Smooth muscle cell (in vitro differentiated cells): ENCODE measurements around the gene GAS2L2. TPM values are rescaled to one million over a fixed set of nuclear protein-coding genes. Genes with fewer than 3 reads are reported as not detected.
A peak's percentile ranks its signal among the peaks of the same experiment; 100 is the strongest.

Experiments used
- DNase-seq: peaks from one replicate; lab custom pipeline; 2025; ENCODE audit not compliant: unreplicated experiment; lab: John Stamatoyannopoulos, UW
- H2AFZ ChIP-seq: fragments of 200-600 bp; sonication (generic); 2 replicates; pipeline ENCODE4 v1.6.0; 2016; ENCODE audit warnings: antibody characterized with exemption, low read depth, mild to moderate bottlenecking
- H3F3A ChIP-seq: fragments of 200-600 bp; sonication (generic); 2 replicates; pipeline ENCODE4 v1.6.0; 2017; ENCODE audit warnings: antibody characterized with exemption, low read depth
- H3K27ac ChIP-seq: fragments of 200-600 bp; sonication (generic); 2 replicates; pipeline ENCODE4 v1.5.1; 2016; ENCODE audit warnings: low read depth, mild to moderate bottlenecking
- H3K27me3 ChIP-seq: fragments of 200-600 bp; sonication (generic); 2 replicates; pipeline ENCODE4 v1.6.1; 2016; ENCODE audit warnings: low read depth, mild to moderate bottlenecking
- H3K36me3 ChIP-seq: fragments of 200-600 bp; sonication (generic); 2 replicates; pipeline ENCODE4 v1.5.1; 2016; ENCODE audit warnings: low read depth
- H3K4me1 ChIP-seq: fragments of 200-600 bp; sonication (generic); 2 replicates; pipeline ENCODE4 v1.5.1; 2016; ENCODE audit warnings: low read depth
- H3K4me2 ChIP-seq: fragments of 200-600 bp; sonication (generic); 2 replicates; pipeline ENCODE4 v1.6.0; 2016; ENCODE audit warnings: mild to moderate bottlenecking
- H3K4me3 ChIP-seq: fragments of 200-600 bp; sonication (generic); 2 replicates; pipeline ENCODE4 v1.5.1; 2016; ENCODE audit warnings: mild to moderate bottlenecking
- H3K79me2 ChIP-seq: fragments of 200-600 bp; sonication (generic); 2 replicates; pipeline ENCODE4 v1.6.0; 2016; ENCODE audit warnings: low read depth, mild to moderate bottlenecking
- H3K9ac ChIP-seq: fragments of 200-600 bp; sonication (generic); 2 replicates; pipeline ENCODE4 v1.6.0; 2016; ENCODE audit warnings: low read depth
- H3K9me3 ChIP-seq: fragments of 200-600 bp; sonication (generic); replicated peaks from 2 replicates; pipeline ENCODE4 v1.5.1; 2016; ENCODE audit warnings: low read depth
- H4K20me1 ChIP-seq: fragments of 200-600 bp; sonication (generic); 2 replicates; pipeline ENCODE4 v1.6.0; 2016; ENCODE audit warnings: low read depth
- WGBS: methylation state at CpG from one replicate; pipeline ENCODE4 v1.1.7; 2016; ENCODE audit warnings: low lambda C conversion rate; 5-methylcytosine and 5-hydroxymethylcytosine counted together
- polyA plus RNA-seq: library from polyadenylated mRNA; unstranded; fragments of >200 nt; fragmentation: Nextera tagmentation; extraction: Ambion mirVana; gene quantifications from 2 replicates; pipeline ENCODE4 v1.2.1, GENCODE V29; 2016
- total RNA-seq: library from RNA; depleted of rRNA; stranded (reverse); fragments of >200 nt; gene quantifications from 2 replicates; pipeline ENCODE4 v1.2.3, GENCODE V29; 2014
- TF ChIP-seq, protein P1 (sequence below): fragments of 200-600 bp; sonication (generic); IDR thresholded peaks from 2 replicates; pipeline ENCODE4 v1.5.1; 2017; ENCODE audit warnings: borderline replicate concordance, mild to moderate bottlenecking, antibody characterized with exemption; ENCODE audit not compliant: insufficient read depth, poor library complexity, severe bottlenecking

The GAS2L2 gene
- total and polyA plus RNA-seq, 2 experiments from 2014 or later = not detected

DNA sequence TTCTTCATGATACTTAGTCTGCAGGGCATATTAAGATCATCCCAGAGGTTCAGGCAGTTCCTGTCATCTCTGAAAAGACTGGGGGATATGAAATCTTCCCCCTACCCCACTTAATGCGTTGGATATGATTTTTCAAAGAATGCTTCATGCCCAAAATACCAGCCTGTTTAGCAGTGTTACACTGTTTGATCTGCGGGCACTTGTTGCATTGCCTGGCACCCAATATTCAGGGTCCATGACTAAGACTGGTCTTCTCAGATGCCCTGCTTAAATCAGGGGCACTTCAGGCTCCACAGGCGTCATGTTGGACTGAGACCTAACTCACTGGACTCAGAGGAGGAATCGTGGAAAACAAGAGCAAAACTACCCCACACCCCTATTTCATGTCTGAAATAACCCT is 28.0 kb downstream of the GAS2L2 start:
- DNase-seq = no peak
- peaks cover 33% of the 10 kb centered on the region for H4K20me1 ChIP-seq
- H3F3A ChIP-seq = peaks cover 29% of the 10 kb centered on the region
- TF ChIP-seq, protein P1, sequence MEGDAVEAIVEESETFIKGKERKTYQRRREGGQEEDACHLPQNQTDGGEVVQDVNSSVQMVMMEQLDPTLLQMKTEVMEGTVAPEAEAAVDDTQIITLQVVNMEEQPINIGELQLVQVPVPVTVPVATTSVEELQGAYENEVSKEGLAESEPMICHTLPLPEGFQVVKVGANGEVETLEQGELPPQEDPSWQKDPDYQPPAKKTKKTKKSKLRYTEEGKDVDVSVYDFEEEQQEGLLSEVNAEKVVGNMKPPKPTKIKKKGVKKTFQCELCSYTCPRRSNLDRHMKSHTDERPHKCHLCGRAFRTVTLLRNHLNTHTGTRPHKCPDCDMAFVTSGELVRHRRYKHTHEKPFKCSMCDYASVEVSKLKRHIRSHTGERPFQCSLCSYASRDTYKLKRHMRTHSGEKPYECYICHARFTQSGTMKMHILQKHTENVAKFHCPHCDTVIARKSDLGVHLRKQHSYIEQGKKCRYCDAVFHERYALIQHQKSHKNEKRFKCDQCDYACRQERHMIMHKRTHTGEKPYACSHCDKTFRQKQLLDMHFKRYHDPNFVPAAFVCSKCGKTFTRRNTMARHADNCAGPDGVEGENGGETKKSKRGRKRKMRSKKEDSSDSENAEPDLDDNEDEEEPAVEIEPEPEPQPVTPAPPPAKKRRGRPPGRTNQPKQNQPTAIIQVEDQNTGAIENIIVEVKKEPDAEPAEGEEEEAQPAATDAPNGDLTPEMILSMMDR = no peak
- H3K4me1 ChIP-seq = peaks cover 22% of the 10 kb centered on the region
- H3K27ac ChIP-seq = peak overlapping the region; percentile 76
- no peak overlapping the region for H3K9ac ChIP-seq
- no peaks in the 10 kb centered on the region for H3K27me3 ChIP-seq
- H3K36me3 ChIP-seq = peaks cover 4% of the 10 kb centered on the region
- H3K9me3 ChIP-seq = no peaks in the 10 kb centered on the region
- no peak overlapping the region for H3K4me3 ChIP-seq
- no peaks in the 10 kb centered on the region for H3K79me2 ChIP-seq
- peak overlapping the region; percentile 71 for H3K4me2 ChIP-seq
- 97% methylated on average over 4 of the region's 4 CpGs for WGBS
- H2AFZ ChIP-seq = no peak overlapping the region

DNA sequence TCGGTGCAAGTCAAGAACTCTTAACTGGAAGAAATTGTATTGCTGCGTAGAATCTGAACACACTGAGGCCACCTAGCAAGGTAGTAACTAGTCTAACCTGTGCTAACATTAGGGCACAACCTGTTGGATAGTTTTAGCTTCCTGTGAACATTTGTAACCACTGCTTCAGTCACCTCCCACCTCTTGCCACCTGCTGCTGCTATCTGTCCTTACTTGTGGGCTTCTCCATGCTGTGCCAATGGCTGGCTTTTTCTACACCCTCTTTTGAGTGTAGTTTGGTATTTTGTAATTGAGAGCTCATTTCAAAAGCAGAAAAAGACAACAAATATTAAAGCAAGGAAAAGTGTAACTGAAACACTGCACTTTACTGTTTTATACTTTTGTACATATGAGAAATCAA is 29.3 kb downstream of the GAS2L2 start:
- 100% methylated on average over 2 of the region's 2 CpGs for WGBS
- H3K27me3 ChIP-seq = no peaks in the 10 kb centered on the region
- TF ChIP-seq, protein P1 = no peak

DNA sequence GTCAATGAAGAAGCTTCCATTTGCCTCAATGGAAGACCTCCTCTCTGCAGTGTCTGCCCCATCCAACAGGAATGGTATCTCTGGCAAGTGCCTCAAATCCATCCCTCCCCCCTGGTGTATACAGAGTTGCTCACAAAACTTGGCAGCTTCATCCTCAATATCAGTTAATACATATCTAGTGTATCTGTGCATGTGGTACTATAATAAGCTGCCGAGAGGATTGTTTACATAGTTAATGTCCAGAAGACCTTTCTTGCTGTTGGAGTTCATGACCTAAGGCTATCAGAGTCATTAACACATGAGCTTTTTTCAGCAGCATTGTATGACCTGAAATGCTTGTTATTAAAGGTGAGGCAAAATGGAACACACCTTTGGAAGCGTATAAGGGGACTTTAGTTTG is 35.6 kb downstream of the GAS2L2 start:
- no peak for DNase-seq
- H3K4me1 ChIP-seq = peaks cover 26% of the 10 kb centered on the region
- peaks cover 6% of the 10 kb centered on the region for H3K36me3 ChIP-seq
- TF ChIP-seq, protein P1 = no peak
- no peak overlapping the region for H3K9ac ChIP-seq
- no peaks in the 10 kb centered on the region for H3K79me2 ChIP-seq
- no peak overlapping the region for H2AFZ ChIP-seq
- H3F3A ChIP-seq = peaks cover 19% of the 10 kb centered on the region
- WGBS = 52% methylated on average over 2 of the region's 2 CpGs
- no peaks in the 10 kb centered on the region for H3K27me3 ChIP-seq
- H3K27ac ChIP-seq = no peak overlapping the region
- no peak overlapping the region for H3K4me3 ChIP-seq
- no peaks in the 10 kb centered on the region for H3K9me3 ChIP-seq
- H4K20me1 ChIP-seq = peaks cover 47% of the 10 kb centered on the region
- no peak overlapping the region for H3K4me2 ChIP-seq

More for the DNA sequence above, 29.3 kb downstream of the GAS2L2 start:
- no peaks in the 10 kb centered on the region for H3K79me2 ChIP-seq
- no peak overlapping the region for H3K27ac ChIP-seq
- H3K36me3 ChIP-seq = peaks cover 10% of the 10 kb centered on the region
- DNase-seq = no peak
- H4K20me1 ChIP-seq = peaks cover 33% of the 10 kb centered on the region
- H3K9me3 ChIP-seq = no peaks in the 10 kb centered on the region
- H2AFZ ChIP-seq = no peak overlapping the region
- no peak overlapping the region for H3K4me3 ChIP-seq
- peaks cover 12% of the 10 kb centered on the region for H3K4me1 ChIP-seq
- no peak overlapping the region for H3K9ac ChIP-seq
- peaks cover 29% of the 10 kb centered on the region for H3F3A ChIP-seq
- no peak overlapping the region for H3K4me2 ChIP-seq

DNA sequence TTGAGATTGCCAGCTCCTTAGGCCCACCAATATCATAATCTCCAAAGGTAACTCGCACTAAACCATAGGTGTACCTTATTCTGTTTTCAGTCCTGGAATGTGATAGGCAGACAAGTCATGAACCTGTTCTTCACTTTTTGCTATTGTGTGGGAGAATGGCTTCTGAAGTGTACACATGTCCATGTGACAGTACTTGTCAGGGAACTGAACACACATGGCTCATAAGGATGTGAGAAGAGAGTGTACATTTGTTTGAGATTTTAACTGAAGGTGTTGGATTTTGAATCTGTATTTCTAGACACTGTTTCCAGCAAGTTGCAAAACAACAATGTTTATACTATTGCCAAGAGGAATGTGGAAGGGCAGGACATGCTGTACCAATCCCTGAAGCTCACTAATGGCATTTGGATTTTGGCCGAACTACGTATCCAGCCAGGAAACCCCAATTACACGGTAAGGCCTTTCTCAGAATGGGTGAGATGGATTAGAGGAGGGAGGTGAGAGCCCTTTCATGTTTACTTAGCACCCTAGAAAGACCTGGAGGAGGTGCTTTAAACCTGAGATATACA is 36.1 kb downstream of the GAS2L2 start:
- H3K9me3 ChIP-seq = no peaks in the 10 kb centered on the region
- H3K27me3 ChIP-seq = no peaks in the 10 kb centered on the region
- DNase-seq = no peak
- H4K20me1 ChIP-seq = peaks cover 46% of the 10 kb centered on the region
- no peak overlapping the region for H2AFZ ChIP-seq
- no peak overlapping the region for H3K4me3 ChIP-seq
- no peak overlapping the region for H3K9ac ChIP-seq
- H3F3A ChIP-seq = peaks cover 21% of the 10 kb centered on the region
- H3K4me2 ChIP-seq = no peak overlapping the region
- H3K36me3 ChIP-seq = peaks cover 6% of the 10 kb centered on the region
- no peak overlapping the region for H3K27ac ChIP-seq
- H3K4me1 ChIP-seq = peaks cover 26% of the 10 kb centered on the region
- H3K79me2 ChIP-seq = no peaks in the 10 kb centered on the region
- WGBS = 73% methylated on average over 4 of the region's 4 CpGs
- TF ChIP-seq, protein P1 = no peak
